ENCODE data around the gene CENPK.

Gene CENPK

GRCh38 chr5:65478336-65478735 lies 84.6 kb downstream of the CENPK start:
- TF ChIP-seq POLR2A (IDR thresholded peaks at IDR 0.05; ENCODE audit: low read depth, low read length) (no peak), TAF1 (IDR thresholded peaks at IDR 0.05; ENCODE audit: borderline replicate concordance, low read depth, low read length) (no peak), POLR2AphosphoS5 (IDR thresholded peaks at IDR 0.05; ENCODE audit: low read depth, low read length) (no peak)
- DNase-seq (ENCODE audit: insufficient read length) (no peak), FAIRE-seq (no peak)

DNA sequence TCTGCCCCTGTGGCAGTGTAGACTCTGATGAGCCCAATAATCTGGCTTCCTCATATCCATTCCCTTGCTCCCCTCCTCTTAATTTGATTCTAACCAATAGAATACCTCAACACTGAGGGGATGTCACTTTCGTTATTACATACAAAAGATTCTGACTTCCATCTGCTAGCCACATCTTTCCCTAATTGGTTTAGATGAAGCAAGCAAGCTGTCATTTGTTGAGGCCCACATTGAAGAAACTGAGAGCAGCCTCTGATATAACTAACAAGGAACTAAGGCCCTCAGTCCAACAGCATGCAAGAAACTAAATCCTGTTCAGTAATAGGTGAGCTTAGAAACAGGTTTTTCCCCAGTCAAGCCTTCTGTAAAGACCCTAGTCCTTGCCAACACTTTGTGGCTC lies 87.1 kb downstream of the CENPK start:
- TF ChIP-seq POLR2AphosphoS5 (IDR thresholded peaks at IDR 0.05; ENCODE audit: low read depth, low read length) (no peak), POLR2A (IDR thresholded peaks at IDR 0.05; ENCODE audit: low read depth, low read length) (no peak), TAF1 (IDR thresholded peaks at IDR 0.05; ENCODE audit: borderline replicate concordance, low read depth, low read length) (no peak)
- FAIRE-seq (peak; percentile 54), DNase-seq (ENCODE audit: insufficient read length) (no peak)

DNA sequence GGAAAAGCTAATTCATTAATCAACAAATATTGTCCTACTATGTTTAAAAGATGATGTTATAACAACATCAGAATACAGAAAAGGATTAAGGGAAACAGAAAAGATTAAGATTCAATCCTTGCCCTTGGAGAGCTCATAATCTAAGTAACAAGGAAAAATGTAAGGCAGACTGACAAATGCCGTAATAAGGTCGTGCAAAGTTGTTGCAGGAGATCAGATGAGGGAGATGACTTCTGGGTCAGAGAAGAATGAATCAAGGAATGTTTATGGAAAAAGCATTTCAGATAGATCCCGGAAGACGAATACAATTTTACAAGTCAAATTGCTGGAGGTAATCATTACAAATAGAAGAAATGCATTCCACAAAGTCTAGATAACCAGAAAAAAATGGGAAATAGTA lies 87.6 kb downstream of the CENPK start:
- no peak for FAIRE-seq
- DNase-seq (ENCODE audit: insufficient read length) = no peak
- no peak for TF ChIP-seq TAF1 (IDR thresholded peaks at IDR 0.05; ENCODE audit: borderline replicate concordance, low read depth, low read length)
- no peak for TF ChIP-seq POLR2A (IDR thresholded peaks at IDR 0.05; ENCODE audit: low read depth, low read length)
- TF ChIP-seq POLR2AphosphoS5 (IDR thresholded peaks at IDR 0.05; ENCODE audit: low read depth, low read length) = no peak

DNA sequence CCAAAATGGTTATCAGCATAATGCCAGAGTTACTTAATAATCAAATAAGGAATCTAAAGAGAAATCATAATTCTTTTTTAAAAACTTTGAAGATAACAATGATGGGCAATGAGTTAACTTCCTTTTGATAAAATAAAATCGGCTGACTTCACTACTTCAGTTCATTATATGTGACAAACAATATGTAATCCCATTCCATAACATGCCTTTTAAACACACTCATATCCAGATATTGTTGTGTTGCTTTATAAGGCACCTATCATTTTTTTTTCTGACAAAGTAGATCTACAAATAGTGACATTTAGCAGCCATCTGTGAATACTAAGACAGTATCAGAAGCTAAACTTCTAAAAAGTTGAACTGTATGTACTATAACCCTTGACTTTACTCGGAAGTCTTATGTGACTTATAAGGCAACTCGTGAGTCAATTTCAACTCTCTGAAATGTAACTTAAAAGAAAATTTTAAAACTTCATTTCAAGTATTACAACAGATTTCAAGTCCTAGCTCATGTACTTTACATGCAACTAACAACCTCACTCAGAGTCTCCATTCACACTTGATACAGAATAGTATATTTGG lies 88.7 kb downstream of the CENPK start:
- FAIRE-seq = peak; percentile 14
- TF ChIP-seq POLR2A (IDR thresholded peaks at IDR 0.05; ENCODE audit: low read depth, low read length) (no peak), POLR2AphosphoS5 (IDR thresholded peaks at IDR 0.05; ENCODE audit: low read depth, low read length) (no peak), TAF1 (IDR thresholded peaks at IDR 0.05; ENCODE audit: borderline replicate concordance, low read depth, low read length) (no peak)

DNA sequence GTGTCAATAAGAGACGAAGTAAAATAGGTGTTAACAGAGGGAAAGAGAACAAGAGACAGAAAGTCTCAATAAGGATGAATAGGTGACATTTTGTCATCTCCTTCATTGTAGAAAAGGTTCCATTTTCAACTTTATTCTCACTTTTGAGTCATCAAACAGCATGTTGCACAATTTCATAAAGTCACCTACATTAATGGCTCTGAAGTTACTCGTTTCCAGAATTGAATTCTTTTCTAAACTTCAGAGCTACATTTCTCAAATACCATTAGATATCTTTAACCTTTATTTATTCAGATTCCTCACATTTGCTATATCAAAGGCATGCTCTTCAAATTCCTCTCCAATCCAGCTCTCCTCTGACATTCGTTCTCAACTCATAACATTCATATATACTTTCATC lies 94.3 kb downstream of the CENPK start:
- DNase-seq (ENCODE audit: insufficient read length) (no peak), FAIRE-seq (peak; percentile 50)
- TF ChIP-seq POLR2AphosphoS5 (IDR thresholded peaks at IDR 0.05; ENCODE audit: low read depth, low read length) = no peak
- no peak for TF ChIP-seq TAF1 (IDR thresholded peaks at IDR 0.05; ENCODE audit: borderline replicate concordance, low read depth, low read length)
- TF ChIP-seq POLR2A (IDR thresholded peaks at IDR 0.05; ENCODE audit: low read depth, low read length) = no peak

More for the DNA sequence above, 88.7 kb downstream of the CENPK start:
- no peak for DNase-seq (ENCODE audit: insufficient read length)
